HepG2 (cell line): Measurements from ENCODE around the gene ATP6V1F. TPM values are rescaled to one million over a fixed set of nuclear protein-coding genes. Genes with fewer than 3 reads are reported as not detected.

Experiments used
- ATAC-seq: fragments of 200-7000 bp; cut with Tn5 transposase; 3 replicates; pipeline ENCODE4 v1.9.1; 2020; ENCODE audit warnings: mild to moderate bottlenecking, moderate library complexity
- BruUV-seq: library from RNA; stranded (reverse); fragments of 400-500 nt; replicated peaks from 2 replicates; lab custom pipeline; 2021; lab: Mats Ljungman, UMichigan
- CTCF ChIA-PET: fragments of 300-600 bp; formaldehyde crosslinking; extraction: SDS; loops from one replicate; lab custom pipeline; 2021; ENCODE audit warnings: low total read pairs, inconsistent platforms, low intra/inter-chr PET ratio; lab: Yijun Ruan, JAX
- POLR2A ChIA-PET: fragments of 350-600 bp; sonication (Branson Sonifier 250); formaldehyde crosslinking; loops from one replicate; lab custom pipeline; 2020; ENCODE audit warnings: antibody characterized with exemption, inconsistent platforms; lab: Yijun Ruan, JAX
- DNase-seq: peaks from one replicate; pipeline ENCODE4 v3.0.0-alpha.2; 2015; ENCODE audit warnings: low spot score
- FAIRE-seq: peaks from 3 replicates; lab custom pipeline; 2011; peaks lifted over from hg19 to GRCh38; lab: Jason Lieb, UNC
- H2AFZ ChIP-seq: one replicate; pipeline ENCODE4 v1.6.1; 2011; ENCODE audit warnings: low read length, inconsistent platforms
- H3K27ac ChIP-seq: fragments of 300-600 bp; 3 replicates; pipeline ENCODE4 v1.8.0; 2011; ENCODE audit warnings: mixed run types, mild to moderate bottlenecking, mixed read lengths, low read length, inconsistent platforms; ENCODE audit not compliant: insufficient read depth; ENCODE audit errors: extremely low read length
- H3K27me3 ChIP-seq, 2 experiments: fragments of 200-600 bp in 1 of 2; 2 replicates in 1 of 2; 3 replicates in 1 of 2; pipeline versions ENCODE4 v1.6.0 to v1.8.0; 2011; ENCODE audit warnings: low read length in 2 of 2, mild to moderate bottlenecking in 2 of 2, moderate library complexity in 2 of 2, inconsistent platforms in 1 of 2; ENCODE audit not compliant: insufficient read depth in 2 of 2, control insufficient read depth in 1 of 2
- H3K36me3 ChIP-seq, 2 experiments: fragments of 200-600 bp in 1 of 2; replicated peaks in 1 of 2; 2 replicates in 1 of 2; 3 replicates in 1 of 2; pipeline versions ENCODE4 v1.5.1 to v1.8.0; 2011; ENCODE audit warnings: low read length in 2 of 2, inconsistent platforms in 1 of 2; ENCODE audit not compliant: insufficient read depth in 2 of 2, control insufficient read depth in 1 of 2
- H3K4me1 ChIP-seq: 2 replicates; pipeline ENCODE4 v1.5.1; 2012; ENCODE audit warnings: low read length, inconsistent platforms; ENCODE audit not compliant: insufficient read depth
- H3K4me2 ChIP-seq: 2 replicates; pipeline ENCODE4 v1.6.0; 2011; ENCODE audit warnings: low read depth, low read length, inconsistent platforms
- H3K4me3 ChIP-seq, 3 experiments: fragments of 200-600 bp in 1 of 3; sonication (generic), shearing (Covaris generic) in 1 of 3; replicated peaks in 1 of 3; 2 replicates each; pipeline ENCODE4 v1.5.1; 2011 to 2016; ENCODE audit warnings: low read length in 3 of 3, inconsistent platforms in 2 of 3, low read depth in 2 of 3, mild to moderate bottlenecking in 2 of 3, control low read depth in 1 of 3, mixed read lengths in 1 of 3; ENCODE audit not compliant: insufficient read depth in 1 of 3
- H3K79me2 ChIP-seq: one replicate; pipeline ENCODE4 v1.6.1; 2011; ENCODE audit warnings: low read length, inconsistent platforms; ENCODE audit not compliant: insufficient read depth
- H3K9ac ChIP-seq: 2 replicates; pipeline ENCODE4 v1.6.0; 2011; ENCODE audit warnings: mild to moderate bottlenecking, low read depth, low read length, inconsistent platforms; ENCODE audit not compliant: insufficient read depth
- H3K9me3 ChIP-seq: 2 replicates; pipeline ENCODE4 v1.5.1; 2012; ENCODE audit warnings: mild to moderate bottlenecking, low read length
- H4K20me1 ChIP-seq: 2 replicates; pipeline ENCODE4 v1.6.0; 2011; ENCODE audit warnings: inconsistent platforms, mild to moderate bottlenecking, low read length, moderate library complexity; ENCODE audit not compliant: insufficient read depth
- HNRNPL ChIP-seq: fragments of 200-400 bp; formaldehyde crosslinking; IDR thresholded peaks from 2 replicates; pipeline ENCODE4 v1.6.1; 2017; ENCODE audit warnings: mild to moderate bottlenecking, low read depth, low read length
- ZFP90 ChIP-seq: sonication (generic); formaldehyde crosslinking; IDR thresholded peaks from 2 replicates; pipeline ENCODE4 v1.8.0; 2022; ENCODE audit warnings: missing genetic modification reagents, mild to moderate bottlenecking, inconsistent platforms, borderline replicate concordance
- ZNF768 ChIP-seq: sonication (generic); formaldehyde crosslinking; IDR thresholded peaks from 2 replicates; pipeline ENCODE4 v1.4.0; 2020; ENCODE audit warnings: missing genetic modification reagents
- ZSCAN12 ChIP-seq: sonication (generic); formaldehyde crosslinking; IDR thresholded peaks from 2 replicates; pipeline ENCODE4 v1.9.0; 2021; ENCODE audit warnings: mild to moderate bottlenecking, missing genetic modification reagents
- WGBS: methylation state at CpG from one replicate; pipeline ENCODE4 v1.1.6; 2017; ENCODE audit warnings: low lambda C conversion rate; 5-methylcytosine and 5-hydroxymethylcytosine counted together
- in situ Hi-C: cut with HindIII; loops from 2 replicates; pipeline ENCODE4 v1.10.0; 2017; ENCODE audit warnings: low pct_unique_long_range_greater_than_20kb; ENCODE audit not compliant: extremely low pct_ligation_motif_present
- intact Hi-C: fragments of 100-400 bp; cut with micrococcal nuclease; formaldehyde crosslinking; loops from one replicate; pipeline ENCODE4 v1.10.0; 2022; ENCODE audit not compliant: unreplicated experiment
- polyA plus RNA-seq, 8 experiments: library from polyadenylated mRNA; depleted of rRNA in 3 of 8; stranded (reverse) in 7 of 8; unstranded in 1 of 8; fragments of >200 nt; fragmentation: Illumina TruSeq in 4 of 8; extraction: Trizol in 4 of 8; gene quantifications; 2 replicates each; pipeline versions ENCODE4 v1.2.1 to v1.2.3, GENCODE V29; 2011 to 2016; ENCODE audit warnings: low read depth in 4 of 8, missing spikeins in 1 of 8, mixed read lengths in 1 of 8; ENCODE audit not compliant: insufficient read depth in 1 of 8
- total RNA-seq, 5 experiments: library from RNA; depleted of rRNA; stranded (reverse); fragments of >200 nt; fragmentation: Illumina TruSeq; extraction: Trizol; gene quantifications; 2 replicates each; pipeline ENCODE4 v1.2.3, GENCODE V29; 2016; ENCODE audit warnings: low read depth in 1 of 5

Gene ATP6V1F
- total and polyA plus RNA-seq, 2 of the 13 experiments (the other 11 are each of a cell fraction or from before 2014, with no cell fraction given) = 87.2 to 132 TPM

DNA sequence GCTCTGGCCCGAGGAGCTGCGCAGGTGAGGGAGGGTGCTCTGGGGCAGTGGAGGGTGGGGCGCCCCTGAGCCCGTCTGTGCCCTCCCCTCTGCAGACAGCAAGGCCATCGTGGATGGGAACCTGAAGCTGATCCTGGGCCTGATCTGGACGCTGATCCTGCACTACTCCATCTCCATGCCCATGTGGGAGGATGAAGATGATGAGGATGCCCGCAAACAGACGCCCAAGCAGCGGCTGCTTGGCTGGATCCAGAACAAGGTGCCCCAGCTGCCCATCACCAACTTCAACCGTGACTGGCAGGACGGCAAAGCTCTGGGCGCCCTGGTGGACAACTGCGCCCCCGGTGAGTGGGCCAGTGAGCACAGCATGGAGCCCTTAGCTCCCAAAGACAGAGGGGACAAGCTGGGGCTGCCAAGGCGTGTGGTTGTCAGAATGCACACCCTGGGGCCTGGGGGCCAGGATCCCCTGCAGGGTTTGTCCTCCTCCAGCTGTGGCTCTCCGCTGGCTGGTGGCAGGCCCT lies 27.4 kb upstream of the ATP6V1F start:
- peaks cover 5 to 23% of the 10 kb centered on the region in 2 experiments; a peak in 3 of 5 replicates for H3K27me3 ChIP-seq
- ATAC-seq = no peak
- BruUV-seq = no TSS peak
- H3K27ac ChIP-seq = no peak overlapping the region
- no peaks in the 10 kb centered on the region for H3K36me3 ChIP-seq
- TF ChIP-seq HNRNPL (0 out of 2 replicates have a peak, but pooled peaks have one; percentile 45), ZFP90 (CRISPR knock-in tag) (no peak)
- peaks cover 12% of the 10 kb centered on the region for H3K4me1 ChIP-seq
- no peak overlapping the region for H3K4me2 ChIP-seq
- H3K9me3 ChIP-seq = no peaks in the 10 kb centered on the region
- ChIA-PET POLR2A (no interaction called here), CTCF (no interaction called here)
- in situ Hi-C loops (no loop called here), intact Hi-C loops (loop anchor here (5.0 kb wide), 1 partner anchor 37 kb away; no protein-coding TSS in a partner anchor)
- H4K20me1 ChIP-seq = no peaks in the 10 kb centered on the region
- FAIRE-seq = no peak
- no peak for DNase-seq
- no peaks in the 10 kb centered on the region for H3K79me2 ChIP-seq
- H3K9ac ChIP-seq = no peak overlapping the region
- 50% methylated on average over 2 of the region's 16 CpGs for WGBS
- H3K4me3 ChIP-seq = no peak overlapping the region
- H2AFZ ChIP-seq = no peak overlapping the region

DNA sequence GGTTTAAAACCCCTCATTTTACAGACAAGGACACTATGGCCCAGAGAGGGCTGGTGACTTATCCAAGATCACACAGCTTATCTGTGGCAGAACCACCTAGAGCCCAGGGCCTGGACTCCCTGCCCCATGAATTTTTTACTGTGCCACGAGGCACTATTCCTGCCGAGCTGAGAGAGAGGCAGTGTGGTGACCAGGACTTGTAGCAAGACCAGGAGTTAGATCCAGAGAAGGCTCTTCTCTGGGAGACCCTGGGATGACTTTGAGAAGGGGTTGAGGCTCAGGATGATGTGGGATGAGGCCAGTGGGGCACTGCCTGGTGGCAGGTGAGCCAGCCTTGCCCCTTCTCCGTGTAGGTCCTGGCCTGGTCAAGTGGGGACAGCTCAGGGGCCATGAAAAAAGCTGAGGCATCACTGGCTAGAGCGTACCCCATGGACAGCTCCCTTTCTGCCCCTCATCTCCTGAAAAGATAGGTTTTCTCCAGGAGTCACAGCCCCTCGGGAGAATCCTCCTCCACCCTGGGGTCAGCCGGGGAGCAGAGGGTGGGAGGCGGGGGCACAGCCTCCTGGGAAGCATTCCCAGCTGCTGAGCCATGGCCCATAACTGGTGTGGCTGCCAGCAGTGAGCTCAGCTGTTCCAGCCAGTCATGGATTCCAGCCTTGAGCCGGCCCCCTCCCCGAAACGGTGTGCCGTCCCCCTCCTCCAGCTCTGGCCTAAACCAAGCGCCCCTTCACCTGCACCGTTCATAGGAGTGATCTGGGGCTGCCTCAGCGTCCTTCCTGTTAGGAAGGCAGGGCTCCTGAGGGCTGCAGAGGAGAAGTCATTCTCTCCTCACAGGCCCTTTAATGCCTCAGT lies 26.6 kb upstream of the ATP6V1F start:
- no peaks in the 10 kb centered on the region for H3K9me3 ChIP-seq
- peaks cover 12% of the 10 kb centered on the region for H3K4me1 ChIP-seq
- no peak overlapping the region for H3K4me3 ChIP-seq
- BruUV-seq = no TSS peak
- no peaks in the 10 kb centered on the region for H3K79me2 ChIP-seq
- intact Hi-C loops = loop anchor here (5.0 kb wide), 1 partner anchor 36 kb away; no protein-coding TSS in a partner anchor
- WGBS = 0% methylated on average over 1 of the region's 14 CpGs
- in situ Hi-C loops = no loop called here
- ATAC-seq (no peak), DNase-seq (no peak), FAIRE-seq (no peak)
- H3K9ac ChIP-seq = no peak overlapping the region
- ChIA-PET CTCF (no interaction called here), POLR2A (no interaction called here)
- H3K36me3 ChIP-seq = no peaks in the 10 kb centered on the region
- H3K27me3 ChIP-seq = peaks cover 5 to 23% of the 10 kb centered on the region in 2 experiments; a peak in 3 of 5 replicates
- no peak overlapping the region for H2AFZ ChIP-seq
- peak; percentile 87 for TF ChIP-seq ZNF768
- no peak for TF ChIP-seq ZSCAN12 (CRISPR knock-in tag)
- no peak overlapping the region for H3K27ac ChIP-seq
- no peaks in the 10 kb centered on the region for H4K20me1 ChIP-seq
- no peak overlapping the region for H3K4me2 ChIP-seq
